Measurements from ENCODE around the gene ADGRA1. TPM values are rescaled to one million over a fixed set of nuclear protein-coding genes. Genes with fewer than 3 reads are reported as not detected.

Gene ADGRA1, protein sequence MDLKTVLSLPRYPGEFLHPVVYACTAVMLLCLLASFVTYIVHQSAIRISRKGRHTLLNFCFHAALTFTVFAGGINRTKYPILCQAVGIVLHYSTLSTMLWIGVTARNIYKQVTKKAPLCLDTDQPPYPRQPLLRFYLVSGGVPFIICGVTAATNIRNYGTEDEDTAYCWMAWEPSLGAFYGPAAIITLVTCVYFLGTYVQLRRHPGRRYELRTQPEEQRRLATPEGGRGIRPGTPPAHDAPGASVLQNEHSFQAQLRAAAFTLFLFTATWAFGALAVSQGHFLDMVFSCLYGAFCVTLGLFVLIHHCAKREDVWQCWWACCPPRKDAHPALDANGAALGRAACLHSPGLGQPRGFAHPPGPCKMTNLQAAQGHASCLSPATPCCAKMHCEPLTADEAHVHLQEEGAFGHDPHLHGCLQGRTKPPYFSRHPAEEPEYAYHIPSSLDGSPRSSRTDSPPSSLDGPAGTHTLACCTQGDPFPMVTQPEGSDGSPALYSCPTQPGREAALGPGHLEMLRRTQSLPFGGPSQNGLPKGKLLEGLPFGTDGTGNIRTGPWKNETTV
- total RNA-seq: not detected in 2 replicates

DNA sequence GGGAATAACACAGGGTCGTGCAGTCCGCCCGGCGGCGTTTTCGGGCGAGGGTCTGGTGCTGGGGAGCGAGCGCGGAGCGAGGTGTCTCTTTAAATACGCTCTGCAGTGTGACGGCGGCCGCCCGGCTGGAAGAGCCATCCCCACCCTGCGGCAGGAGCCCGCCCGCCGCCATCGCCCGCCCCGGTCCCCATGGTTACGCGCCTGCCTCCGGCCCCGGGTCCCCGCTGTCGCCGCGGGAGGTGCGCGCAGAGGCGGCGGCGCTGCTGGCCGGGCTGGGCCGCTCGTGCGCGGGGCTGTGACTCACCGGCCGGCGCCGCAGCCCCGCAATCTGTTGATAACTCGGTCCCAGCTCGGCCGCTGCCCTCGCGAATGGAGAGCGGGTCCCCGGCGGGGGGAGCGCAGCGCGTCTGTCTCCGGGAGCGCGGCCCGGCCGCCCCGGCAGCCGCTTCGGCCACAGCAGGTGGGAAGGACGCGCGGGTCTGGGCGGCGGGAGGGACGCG lies at the start of gene ADGRA1:
ADGRA1 (plus strand) TSS at position 246 of the 500 bp plus-strand sequence. CDS start 986 bp downstream, outside the sequence.

DNA sequence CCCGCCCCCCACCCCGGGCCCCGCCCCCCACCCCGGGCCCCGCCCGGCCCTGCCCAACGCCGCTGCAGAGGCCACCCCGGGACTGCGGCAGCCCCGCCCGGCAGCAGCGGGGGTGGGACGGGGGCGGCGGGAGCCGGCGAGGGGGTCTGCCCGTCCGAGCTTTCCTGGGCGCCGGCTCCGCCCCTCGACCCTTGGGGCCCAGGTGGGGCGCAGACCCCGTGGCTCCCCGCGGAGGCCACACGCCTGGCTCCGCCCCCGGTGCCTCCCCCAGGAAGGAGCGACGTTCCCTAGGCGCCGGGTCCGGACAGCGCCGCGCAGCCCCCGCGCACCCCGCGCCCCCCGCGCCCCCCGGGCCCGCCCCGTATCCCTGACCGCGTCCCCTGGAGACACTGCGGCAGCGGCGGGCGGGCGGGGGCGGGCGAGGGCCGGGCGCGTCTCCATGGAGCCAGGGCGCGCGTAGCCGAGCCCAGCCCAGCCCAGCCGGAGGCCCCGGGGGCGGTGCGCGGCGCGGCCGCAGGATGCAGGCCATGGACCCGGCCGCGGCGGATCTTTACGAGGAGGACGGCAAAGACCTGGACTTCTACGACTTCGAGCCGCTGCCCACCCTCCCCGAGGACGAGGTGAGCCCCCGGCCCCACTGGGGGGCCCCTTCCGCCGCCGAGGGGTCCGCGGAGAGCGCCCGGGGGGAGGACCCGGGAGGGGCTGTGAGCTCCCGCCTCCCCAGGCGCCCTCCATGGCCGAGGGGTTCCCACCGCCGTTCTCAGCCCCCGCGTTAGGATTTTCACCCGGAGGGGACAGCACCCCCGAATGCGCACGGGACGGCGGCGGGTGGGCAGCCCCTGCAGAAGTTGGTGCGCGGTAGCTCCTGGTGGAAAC lies 72.5 kb downstream of the ADGRA1 start, which contains the start of gene KNDC1:
KNDC1 (plus strand) TSS at position 270 of the 876 bp plus-strand sequence; CDS start at position 519, 249 bp downstream.

Other genes with a start within 250 kb of the ADGRA1 start
- gene CFAP46, start 145.4 kb upstream of the ADGRA1 start, total RNA-seq: 0.37 and 0.39 TPM in 2 replicates
- under 0.01 and 0.20 TPM in 2 replicates for gene KNDC1, start 72.3 kb downstream of the ADGRA1 start, total RNA-seq
- not detected in 2 replicates for gene UTF1, start 142.3 kb downstream of the ADGRA1 start, total RNA-seq
- not detected in 2 replicates for gene VENTX, start 149.9 kb downstream of the ADGRA1 start, total RNA-seq
- 0.73 and 1.4 TPM in 2 replicates for gene ADAM8, start 188.9 kb downstream of the ADGRA1 start, total RNA-seq
- gene TUBGCP2, start 220.9 kb downstream of the ADGRA1 start, total RNA-seq: 63.2 and 82.1 TPM in 2 replicates
- gene ZNF511, start 221.0 kb downstream of the ADGRA1 start, total RNA-seq: 31.2 and 33.4 TPM in 2 replicates
- gene CALY, start 249.0 kb downstream of the ADGRA1 start, total RNA-seq: not detected in 2 replicates